Keratinocyte (primary cell): ENCODE measurements around the gene MOCS2. TPM values are rescaled to one million over a fixed set of nuclear protein-coding genes. Genes with fewer than 3 reads are reported as not detected.

Source experiments
- DNase-seq: peaks from one replicate; pipeline ENCODE4 v3.0.0-alpha.2; 2011; ENCODE audit warnings: low read depth, missing footprints, low spot score
- FAIRE-seq: peaks from 2 replicates; lab custom pipeline; 2011; peaks lifted over from hg19 to GRCh38; lab: Jason Lieb, UNC
- H2AFZ ChIP-seq: 2 replicates; pipeline ENCODE4 v1.6.0; 2012; ENCODE audit warnings: low read length, control low read depth, inconsistent platforms; ENCODE audit not compliant: control insufficient read depth
- H3K27ac ChIP-seq: 2 replicates; pipeline ENCODE4 v1.5.1; 2011; ENCODE audit warnings: low read length; ENCODE audit not compliant: control insufficient read depth, insufficient read depth
- H3K27me3 ChIP-seq: 3 replicates; pipeline ENCODE4 v1.6.0; 2011; ENCODE audit warnings: low read length; ENCODE audit not compliant: control insufficient read depth, insufficient read depth; ENCODE audit errors: extremely low read depth
- H3K36me3 ChIP-seq, 2 experiments: 2 replicates in 1 of 2; 3 replicates in 1 of 2; pipeline ENCODE4 v1.5.1; 2011; ENCODE audit warnings: low read length in 2 of 2, mild to moderate bottlenecking in 1 of 2; ENCODE audit not compliant: control insufficient read depth in 2 of 2, insufficient read depth in 2 of 2; ENCODE audit errors: extremely low read depth in 1 of 2
- H3K4me1 ChIP-seq: 3 replicates; pipeline ENCODE4 v1.5.1; 2011; ENCODE audit warnings: low read length; ENCODE audit not compliant: control insufficient read depth, insufficient read depth; ENCODE audit errors: extremely low read depth
- H3K4me2 ChIP-seq: 3 replicates; pipeline ENCODE4 v1.6.0; 2011; ENCODE audit warnings: low read depth, low read length; ENCODE audit not compliant: control insufficient read depth, insufficient read depth; ENCODE audit errors: extremely low read depth
- H3K4me3 ChIP-seq, 3 experiments: fragments of 200-600 bp in 1 of 3; sonication (generic) in 1 of 3; 2 replicates in 2 of 3; 3 replicates in 1 of 3; pipeline ENCODE4 v1.5.1; 2011 to 2016; ENCODE audit warnings: low read length in 3 of 3, mild to moderate bottlenecking in 3 of 3, control low read depth in 2 of 3, inconsistent platforms in 1 of 3, low read depth in 1 of 3, mixed read lengths in 1 of 3, mixed run types in 1 of 3, moderate library complexity in 1 of 3; ENCODE audit not compliant: control insufficient read depth in 2 of 3, insufficient read depth in 2 of 3; ENCODE audit errors: extremely low read depth in 1 of 3
- H3K79me2 ChIP-seq: 2 replicates; pipeline ENCODE4 v1.6.0; 2012; ENCODE audit warnings: low read length; ENCODE audit not compliant: control insufficient read depth, insufficient read depth
- H3K9ac ChIP-seq: 3 replicates; pipeline ENCODE4 v1.6.0; 2011; ENCODE audit warnings: low read length; ENCODE audit not compliant: control insufficient read depth, insufficient read depth; ENCODE audit errors: extremely low read depth
- H3K9me1 ChIP-seq: 3 replicates; pipeline ENCODE4 v1.6.0; 2011; ENCODE audit warnings: low read length; ENCODE audit not compliant: control insufficient read depth, insufficient read depth; ENCODE audit errors: extremely low read depth
- H3K9me3 ChIP-seq: 2 replicates; pipeline ENCODE4 v1.5.1; 2012; ENCODE audit warnings: low read depth, low read length; ENCODE audit not compliant: control insufficient read depth
- H4K20me1 ChIP-seq: 3 replicates; pipeline ENCODE4 v1.6.0; 2011; ENCODE audit warnings: low read length; ENCODE audit not compliant: control insufficient read depth, insufficient read depth; ENCODE audit errors: extremely low read depth
- CTCF ChIP-seq, 3 experiments: IDR thresholded peaks in 1 of 3; conservative IDR thresholded peaks in 1 of 3; optimal IDR thresholded peaks in 1 of 3; 2 replicates in 2 of 3; 3 replicates in 1 of 3; pipeline versions ENCODE3 to v1.5.1; 2011; ENCODE audit warnings: low read length in 3 of 3, mild to moderate bottlenecking in 3 of 3, moderate library complexity in 2 of 3, control low read depth in 1 of 3, inconsistent platforms in 1 of 3; ENCODE audit not compliant: insufficient read depth in 2 of 3; ENCODE audit errors: extremely low read depth in 1 of 3
- EZH2 ChIP-seq: IDR thresholded peaks from one replicate; pipeline ENCODE4 v1.6.1; 2012; ENCODE audit warnings: inconsistent platforms, mild to moderate bottlenecking, low read length, moderate library complexity
- dilution Hi-C: fragments of 300-500 bp; cut with MboI; formaldehyde crosslinking; loops from one replicate; pipeline ENCODE4 v1.7.0; 2020; ENCODE audit warnings: low sequenced_read_pairs; ENCODE audit not compliant: extremely low pct_ligation_motif_present
- polyA plus RNA-seq, 5 experiments: library from polyadenylated mRNA; depleted of rRNA in 3 of 5; stranded (reverse) in 3 of 5; stranded (forward) in 1 of 5; unstranded in 1 of 5; fragments of >200 nt; gene quantifications; 1 replicate in 1 of 5; 2 replicates in 3 of 5; 3 replicates in 1 of 5; pipeline versions ENCODE4 v1.2.1 to v1.2.3, GENCODE V29; 2011 to 2012; ENCODE audit warnings: missing spikeins in 2 of 5, low read depth in 1 of 5, low replicate concordance in 1 of 5

MOCS2 gene
- polyA plus RNA-seq, 1 donor (not counting 4 experiments of a cell fraction or from before 2014, with no cell fraction given) = 54.3 TPM

GRCh38 chr5:53111139-53111538 lies 1.6 kb upstream of the MOCS2 start:
- Histone ChIP-seq H3K79me2 (peaks cover 33% of the 10 kb centered on the region), H3K4me1 (peaks cover 6% of the 10 kb centered on the region), H4K20me1 (no peaks in the 10 kb centered on the region), H3K27ac (no peak overlapping the region), H3K9me3 (no peaks in the 10 kb centered on the region), H3K27me3 (no peaks in the 10 kb centered on the region), H3K36me3 (peaks cover 1 to 8% of the 10 kb centered on the region in 2 experiments), H2AFZ (no peak overlapping the region), H3K4me3 (peak overlapping the region in 2 of 3 experiments; percentile 68 to 87), H3K9me1 (peaks cover 3% of the 10 kb centered on the region), H3K9ac (no peak overlapping the region), H3K4me2 (peak overlapping the region; percentile 95)
- no peak for FAIRE-seq
- DNase-seq = no peak
- dilution Hi-C loops = no loop called here
- TF ChIP-seq EZH2 = no peak
- TF ChIP-seq CTCF (optimal IDR thresholded peaks at IDR 0.05 in 1 of 3, IDR thresholded peaks at IDR 0.05 in 1 of 3, conservative IDR thresholded peaks at IDR 0.05 in 1 of 3; ENCODE audit: extremely low read depth in 1 of 3, insufficient read depth in 2 of 3, low read length in 3 of 3) = no peak

- H3K79me2 ChIP-seq = peaks cover 35% of the 10 kb centered on the region
- peaks cover 6% of the 10 kb centered on the region for H3K4me1 ChIP-seq
- H3K9me3 ChIP-seq = no peaks in the 10 kb centered on the region
- TF ChIP-seq EZH2 = no peak
- TF ChIP-seq CTCF (optimal IDR thresholded peaks at IDR 0.05 in 1 of 3, IDR thresholded peaks at IDR 0.05 in 1 of 3, conservative IDR thresholded peaks at IDR 0.05 in 1 of 3; ENCODE audit: extremely low read depth in 1 of 3, insufficient read depth in 2 of 3, low read length in 3 of 3) = no peak
- H3K27ac ChIP-seq = peak overlapping the region; percentile 70
- FAIRE-seq = no peak
- no peaks in the 10 kb centered on the region for H3K27me3 ChIP-seq
- H3K4me2 ChIP-seq = peak overlapping the region; percentile 95
- H3K9ac ChIP-seq = peak overlapping the region; percentile 82
- H3K36me3 ChIP-seq = peaks cover 1 to 8% of the 10 kb centered on the region in 2 experiments
- dilution Hi-C loops = no loop called here
- DNase-seq = no peak
- peak overlapping the region; percentile 92 for H2AFZ ChIP-seq
- no peaks in the 10 kb centered on the region for H4K20me1 ChIP-seq
- H3K4me3 ChIP-seq = peak overlapping the region; percentile 68 to 87 (median 78)
- peaks cover 3% of the 10 kb centered on the region for H3K9me1 ChIP-seq
Observed at GRCh38 chr5:53110156-53110555, 599 bp upstream of the MOCS2 start.
